ENCODE measurements around the gene TMEM182. TPM values are rescaled to one million over a fixed set of nuclear protein-coding genes. Genes with fewer than 3 reads are reported as not detected.

The TMEM182 gene
- total and polyA plus RNA-seq, 2 of the 4 experiments (the other 2 are of a cell fraction): 1.3 to 1.4 TPM

DNA sequence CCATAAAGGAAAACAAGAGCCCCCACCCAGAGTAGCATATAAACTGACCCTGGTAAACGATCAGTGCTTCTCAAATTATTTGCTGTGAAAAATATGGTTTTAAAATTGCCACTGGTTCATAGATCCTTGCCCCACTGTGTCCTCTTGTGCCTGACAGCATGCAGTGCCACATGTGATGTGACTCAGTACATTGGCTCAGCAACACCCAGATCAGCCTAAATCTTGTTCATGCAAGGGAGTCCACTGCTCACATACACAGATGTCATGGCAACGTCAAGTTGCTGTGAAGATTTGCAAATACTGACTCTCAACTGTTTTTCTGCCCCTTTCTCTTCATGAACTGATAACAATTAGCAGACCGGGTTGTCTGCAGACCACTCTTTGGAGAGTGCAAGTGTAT, 91.0 kb downstream of the TMEM182 start:
- H3K56ac ChIP-seq (ENCODE audit: extremely low read depth, insufficient read depth, low read length): no peak overlapping the region
- ChIA-PET CTCF (no interaction called here), POLR2A (ENCODE audit: unreplicated experiment) (no interaction called here)
- H3K9ac ChIP-seq (ENCODE audit: low read depth, low read length): no peak overlapping the region
- no peaks in the 10 kb centered on the region for H3K79me1 ChIP-seq (ENCODE audit: low read depth in 1 of 2, low read length in 2 of 2)
- no peak overlapping the region for H3K4me2 ChIP-seq (ENCODE audit: low read depth, low read length)
- in situ Hi-C loops (cut with MboI; ENCODE audit: low sequenced_read_pairs): no loop called here
- WGBS, 2 experiments (ENCODE audit: extremely low coverage in 2 of 2, insufficient read length in 1 of 2): no CpG with 5 or more reads among the region's 3 CpGs
- no peak overlapping the region for H2BK15ac ChIP-seq (ENCODE audit: low read depth, low read length)
- H4K20me1 ChIP-seq (ENCODE audit: insufficient read depth, low read length): no peaks in the 10 kb centered on the region
- no peak overlapping the region for H2BK5ac ChIP-seq (ENCODE audit: low read depth, low read length, poor library complexity, severe bottlenecking)
- no TSS peak for BruUV-seq (replicated peaks)
- intact Hi-C loops (cut with micrococcal nuclease): no loop called here
- dilution Hi-C loops (cut with HindIII; ENCODE audit: low sequenced_read_pairs, unreplicated experiment): no loop called here
- H4K91ac ChIP-seq (ENCODE audit: insufficient read depth, low read depth, low read length): no peak overlapping the region
- H3K23ac ChIP-seq (ENCODE audit: low read depth, low read length): no peak overlapping the region
- no peak overlapping the region for H3K18ac ChIP-seq (ENCODE audit: low read depth, low read length)
- no peaks in the 10 kb centered on the region for H3K9me1 ChIP-seq (ENCODE audit: insufficient read depth, low read length)
- no peaks in the 10 kb centered on the region; the same call in 1 of the 2 replicates for H3K27me3 ChIP-seq (ENCODE audit: control insufficient read depth, insufficient read depth, low read length)
- no peak for TF ChIP-seq MAZ (IDR thresholded peaks at IDR 0.05; ENCODE audit: borderline replicate concordance, low read depth, low read length)
- TF ChIP-seq CEBPB (IDR thresholded peaks at IDR 0.05; ENCODE audit: low read depth, low read length): no peak
- no peak for TF ChIP-seq RCOR1 (IDR thresholded peaks at IDR 0.05; ENCODE audit: insufficient replicate concordance, low read length)
- no peak for TF ChIP-seq CHD1 (IDR thresholded peaks at IDR 0.05; ENCODE audit: low read depth, low read length)
- no peak for TF ChIP-seq NFE2L2 (IDR thresholded peaks at IDR 0.05; ENCODE audit: low read depth, low read length)
- no peak for TF ChIP-seq POLR2A (IDR thresholded peaks at IDR 0.05; ENCODE audit: low read depth, low read length)
- no peaks in the 10 kb centered on the region for H3K36me3 ChIP-seq (ENCODE audit: control insufficient read depth, insufficient read depth, low read length)
- H3K14ac ChIP-seq (replicated peaks; ENCODE audit: low read depth, low read length): no peak overlapping the region
- DNase-seq (no peak), ATAC-seq (ENCODE audit: low read depth) (no peak)
- H3K4me3 ChIP-seq (ENCODE audit: insufficient read depth, low read depth, low read length): no peak overlapping the region
- no peaks in the 10 kb centered on the region for H3K4me1 ChIP-seq (ENCODE audit: control insufficient read depth, insufficient read depth, low read length)
- H4K8ac ChIP-seq (ENCODE audit: low read depth in 2 of 2, low read length in 2 of 2): no peak overlapping the region
- no peak overlapping the region for H2AK5ac ChIP-seq (ENCODE audit: low read depth, low read length)
- no peak overlapping the region for H3K27ac ChIP-seq (ENCODE audit: insufficient read depth, low read length)
- no peaks in the 10 kb centered on the region for H3K9me3 ChIP-seq (ENCODE audit: control insufficient read depth, insufficient read depth, low read length)
- H4K5ac ChIP-seq (ENCODE audit: low read depth, low read length): no peak overlapping the region
- no peak overlapping the region for H2AK9ac ChIP-seq (replicated peaks; ENCODE audit: low read depth, low read length, poor library complexity)
- H2BK20ac ChIP-seq (ENCODE audit: low read depth, low read length): no peak overlapping the region
- H3K4ac ChIP-seq (ENCODE audit: low read depth, low read length): no peak overlapping the region
- no peak overlapping the region for H2BK120ac ChIP-seq (ENCODE audit: low read depth, low read length)
- no peak overlapping the region for H2AFZ ChIP-seq (replicated peaks; ENCODE audit: low read length, poor library complexity)

Other genes starting within 250 kb of the TMEM182 start
- not detected in 2 replicates for gene SLC9A2, start 142.5 kb upstream of the TMEM182 start, total RNA-seq (2012; rRNA removed)
- gene SLC9A2, start 142.5 kb upstream of the TMEM182 start, polyA plus RNA-seq (2012; rRNA removed): not detected in 2 replicates

Measured in IMR-90 (cell line).